Amygdala (tissue), 56 donors: ENCODE results near the gene PRKACG.
"Not testable (repeated sequence)": the region's sequence is repeated elsewhere in the genome, so short reads cannot be mapped to it uniquely, and the experiment has no call there.

Experiments used
- DNase-seq, 56 donors: peaks; one replicate each; lab custom pipeline; 2025; lab: John Stamatoyannopoulos, UW

Gene PRKACG

DNA sequence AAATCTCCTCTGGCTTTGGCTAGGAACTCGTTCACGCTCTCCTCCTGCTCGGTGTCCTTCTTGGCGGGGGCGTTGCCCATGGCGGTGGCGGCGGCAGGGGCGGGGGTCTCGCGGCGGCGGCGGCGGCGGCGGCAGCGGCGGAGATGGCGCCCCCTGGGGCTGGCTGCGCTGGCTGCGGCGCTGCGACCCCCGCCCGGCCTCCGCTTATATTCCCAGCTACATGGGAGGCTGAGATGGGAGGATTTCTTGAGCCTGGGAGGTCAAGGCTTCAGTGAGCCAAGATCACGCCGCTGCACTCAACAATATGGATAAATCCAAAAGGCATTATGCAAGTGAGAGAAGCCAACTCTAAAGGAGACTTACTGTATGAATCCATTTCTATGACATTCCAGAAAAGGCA lies at the start of gene PRKACG:
PRKACG (minus strand) TSS at position 101 of the 400 bp plus-strand sequence; CDS start at position 80, 21 bp downstream.
- DNase-seq = no peak

DNA sequence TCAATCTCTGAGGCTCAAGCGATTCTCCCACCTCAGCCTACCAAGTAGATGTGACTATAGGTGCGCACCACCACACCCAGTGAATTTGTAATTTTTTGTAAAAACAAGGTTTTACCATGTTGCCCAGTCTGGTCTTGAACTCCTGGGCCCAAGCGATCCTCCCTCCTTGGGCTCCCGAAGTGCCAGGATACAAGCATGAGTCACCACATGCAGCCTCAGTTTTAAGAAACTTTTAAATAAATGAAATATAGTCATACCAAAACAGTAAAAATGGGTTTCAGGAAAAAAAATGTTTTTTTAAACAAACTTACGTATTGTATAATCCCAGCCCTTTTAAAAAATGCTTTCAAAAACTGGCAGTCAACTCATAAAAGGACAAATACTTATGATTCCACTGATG lies 48.3 kb upstream of the PRKACG start:
- DNase-seq = no peak

- DNase-seq = no peak
Measured at GRCh38 chr9:69060766-69061165, 46.9 kb upstream of the PRKACG start.

DNA sequence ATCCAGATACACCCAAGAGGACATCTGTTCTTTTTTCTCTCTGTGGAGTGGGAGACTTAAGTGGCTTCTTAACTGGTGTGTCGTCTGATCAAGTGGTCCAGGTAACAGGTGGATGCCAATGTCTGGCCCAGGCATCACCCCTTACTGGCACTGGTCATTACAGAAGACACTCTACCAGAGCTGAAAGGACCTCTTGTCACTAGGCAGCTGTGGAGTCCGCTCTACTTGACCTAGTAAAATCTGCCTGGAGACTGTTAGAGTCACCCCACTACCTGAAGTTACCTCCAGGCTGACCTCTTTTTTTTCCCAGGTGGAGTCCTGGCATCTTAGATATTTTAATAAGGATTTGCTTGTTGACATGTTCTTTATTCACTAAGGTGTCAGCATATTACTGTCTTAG lies 44.2 kb upstream of the PRKACG start:
- DNase-seq = no peak

GRCh38 chr9:69056191-69056815 lies 42.4 kb upstream of the PRKACG start:
- DNase-seq = no peak

DNA sequence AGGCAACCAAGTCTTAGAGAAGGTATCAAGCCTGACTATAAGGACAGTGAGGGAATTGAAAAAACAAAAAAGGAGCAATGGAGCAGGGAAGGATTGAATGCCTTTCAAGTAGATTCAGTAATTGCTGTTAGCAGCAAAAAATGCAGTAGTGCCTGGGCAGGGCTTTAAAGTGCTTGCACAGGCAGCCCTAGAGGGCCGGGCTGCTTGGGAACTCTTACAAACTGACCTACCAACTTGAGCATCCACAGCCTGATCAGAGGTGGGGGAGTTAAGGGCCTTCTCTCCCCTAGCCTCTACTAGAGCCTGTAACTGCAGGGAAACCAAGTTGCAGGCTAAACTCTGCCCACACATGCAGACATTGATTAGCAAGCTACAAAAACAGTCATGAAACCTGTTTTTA lies 41.1 kb upstream of the PRKACG start:
- no peak for DNase-seq

GRCh38 chr9:69050936-69051335 lies 37.0 kb upstream of the PRKACG start:
- DNase-seq = not testable (repeated sequence)

DNA sequence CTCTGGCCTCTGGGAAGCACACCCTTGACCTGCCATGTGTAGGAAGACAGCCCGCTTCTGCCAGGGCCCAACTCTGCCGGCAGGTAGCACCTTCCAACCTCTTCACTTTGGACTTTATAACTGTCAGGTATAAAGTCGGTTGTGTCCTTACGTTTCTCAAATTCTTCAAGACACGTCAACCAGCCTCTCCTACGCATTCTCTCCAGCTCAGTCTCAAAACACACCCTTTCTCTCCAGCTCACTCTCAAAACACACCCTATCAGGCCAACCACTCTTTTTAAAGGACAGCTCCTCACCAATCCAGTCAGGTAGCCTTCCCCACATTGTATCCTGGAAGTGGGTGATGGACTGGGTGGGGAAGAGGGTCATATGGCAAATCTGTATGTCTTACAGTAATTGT lies 35.2 kb upstream of the PRKACG start:
- no peak for DNase-seq

DNA sequence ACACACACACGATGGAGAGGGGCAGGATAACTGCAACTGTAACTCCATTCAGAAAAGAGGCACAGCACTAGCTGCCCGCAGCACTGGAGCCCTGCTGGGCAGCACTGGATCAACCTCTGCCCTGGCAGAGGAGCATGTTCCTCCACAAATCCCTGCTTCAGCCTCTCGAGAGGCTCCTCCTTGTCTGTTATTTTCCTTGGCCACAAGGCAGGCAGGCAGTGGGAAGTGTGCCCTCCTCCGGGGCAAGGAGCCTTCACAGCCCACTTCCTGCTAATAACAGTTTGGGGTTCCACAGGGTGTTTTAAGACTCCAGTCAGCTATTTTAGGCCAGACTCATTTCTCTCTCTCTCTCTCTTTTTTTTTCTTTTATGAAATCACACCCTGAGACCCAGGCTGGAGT lies 33.5 kb upstream of the PRKACG start:
- DNase-seq = peak in 1 of 56 donors; percentile 3

DNA sequence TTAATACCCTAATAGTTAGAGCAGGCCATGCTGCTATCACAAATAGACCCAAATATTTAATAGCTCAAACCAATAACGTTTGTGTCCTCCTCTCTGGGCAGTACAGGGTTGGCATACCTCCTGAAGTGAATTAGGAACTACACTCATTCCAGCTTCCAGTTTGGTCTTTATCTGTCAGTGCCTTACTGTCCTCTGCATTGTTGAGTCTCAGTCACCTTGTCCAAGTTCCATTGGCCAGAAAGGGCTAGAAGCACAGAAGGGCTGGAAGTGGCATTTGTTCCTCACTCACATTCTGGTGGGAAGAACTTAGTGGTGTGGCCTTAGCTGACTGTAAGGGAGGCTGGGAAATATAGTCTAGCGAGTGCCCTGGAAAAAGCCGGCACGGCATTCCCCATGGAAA lies 32.8 kb upstream of the PRKACG start:
- no peak for DNase-seq

GRCh38 chr9:69045821-69046220 lies 31.9 kb upstream of the PRKACG start:
- DNase-seq = no peak

DNA sequence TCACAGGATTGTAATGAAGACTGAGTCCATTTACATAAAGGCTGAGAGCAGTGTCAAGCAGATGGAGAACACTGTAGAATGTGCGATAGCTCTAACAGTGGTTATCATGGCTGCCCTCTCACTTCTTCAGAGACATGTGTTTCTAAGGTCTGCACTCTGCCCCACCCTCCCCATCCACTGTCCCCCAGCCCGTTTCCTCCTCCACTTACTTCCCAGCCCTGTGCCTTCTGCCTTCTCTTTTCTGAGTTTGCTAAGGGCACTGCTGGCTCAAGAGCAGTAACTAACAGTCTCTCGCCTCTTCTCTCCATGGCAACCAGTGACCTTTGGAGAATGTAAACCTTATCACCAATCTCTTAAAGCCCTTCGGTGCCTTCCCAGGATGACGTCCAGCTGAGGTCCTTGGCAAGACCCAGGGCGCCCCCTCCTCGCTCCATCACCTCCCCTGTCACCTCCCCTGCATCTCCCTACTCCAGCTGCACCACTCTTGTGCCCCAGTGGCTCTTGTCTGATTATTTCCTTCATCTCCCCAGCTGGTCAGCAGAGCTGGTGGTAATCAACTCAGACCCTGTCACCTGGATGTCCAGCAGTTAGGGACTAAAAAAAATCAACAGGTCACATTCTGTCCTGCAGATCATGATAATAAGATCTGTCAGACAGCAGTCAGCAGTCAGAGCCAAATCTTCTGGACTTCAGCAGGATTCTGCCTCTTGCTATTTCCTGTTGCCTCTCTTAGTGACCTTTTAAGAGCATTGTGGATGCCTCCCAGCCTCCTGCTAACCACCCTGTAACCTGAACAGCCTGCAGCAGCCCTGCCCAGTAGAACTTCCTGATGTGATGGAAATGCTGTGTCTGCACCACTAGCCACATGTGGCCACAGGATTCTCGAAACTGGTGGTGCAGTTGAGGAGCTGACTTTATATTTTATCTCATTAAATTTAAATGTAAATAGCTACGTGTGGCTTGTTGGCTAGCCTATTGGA lies 30.6 kb upstream of the PRKACG start:
- no peak for DNase-seq

- no peak for DNase-seq
Measured at GRCh38 chr9:69040646-69041045, 26.7 kb upstream of the PRKACG start.

DNA sequence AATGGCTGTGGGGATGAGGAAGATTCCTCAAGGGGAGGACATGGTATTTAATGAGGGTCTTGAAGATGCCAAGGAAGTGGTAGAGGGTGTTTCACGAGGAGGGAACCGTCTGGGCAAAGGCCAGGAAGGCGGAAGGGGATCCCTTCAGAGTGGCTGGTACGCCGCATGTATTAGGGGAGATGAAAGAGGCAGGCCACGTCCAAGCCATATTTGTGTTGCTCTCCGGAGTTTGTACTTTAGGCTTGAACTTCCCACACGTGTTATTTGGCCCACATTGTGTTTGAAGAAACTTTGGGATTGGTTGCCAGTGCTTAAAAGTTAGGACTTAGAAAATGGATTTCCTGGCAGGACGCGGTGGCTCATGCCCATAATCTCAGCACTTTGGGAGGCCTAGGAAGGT lies 22.9 kb upstream of the PRKACG start:
- DNase-seq = no peak

- peak in 1 of 56 donors; percentile 49 for DNase-seq
Measured at GRCh38 chr9:69036309-69036708, 22.4 kb upstream of the PRKACG start.

DNA sequence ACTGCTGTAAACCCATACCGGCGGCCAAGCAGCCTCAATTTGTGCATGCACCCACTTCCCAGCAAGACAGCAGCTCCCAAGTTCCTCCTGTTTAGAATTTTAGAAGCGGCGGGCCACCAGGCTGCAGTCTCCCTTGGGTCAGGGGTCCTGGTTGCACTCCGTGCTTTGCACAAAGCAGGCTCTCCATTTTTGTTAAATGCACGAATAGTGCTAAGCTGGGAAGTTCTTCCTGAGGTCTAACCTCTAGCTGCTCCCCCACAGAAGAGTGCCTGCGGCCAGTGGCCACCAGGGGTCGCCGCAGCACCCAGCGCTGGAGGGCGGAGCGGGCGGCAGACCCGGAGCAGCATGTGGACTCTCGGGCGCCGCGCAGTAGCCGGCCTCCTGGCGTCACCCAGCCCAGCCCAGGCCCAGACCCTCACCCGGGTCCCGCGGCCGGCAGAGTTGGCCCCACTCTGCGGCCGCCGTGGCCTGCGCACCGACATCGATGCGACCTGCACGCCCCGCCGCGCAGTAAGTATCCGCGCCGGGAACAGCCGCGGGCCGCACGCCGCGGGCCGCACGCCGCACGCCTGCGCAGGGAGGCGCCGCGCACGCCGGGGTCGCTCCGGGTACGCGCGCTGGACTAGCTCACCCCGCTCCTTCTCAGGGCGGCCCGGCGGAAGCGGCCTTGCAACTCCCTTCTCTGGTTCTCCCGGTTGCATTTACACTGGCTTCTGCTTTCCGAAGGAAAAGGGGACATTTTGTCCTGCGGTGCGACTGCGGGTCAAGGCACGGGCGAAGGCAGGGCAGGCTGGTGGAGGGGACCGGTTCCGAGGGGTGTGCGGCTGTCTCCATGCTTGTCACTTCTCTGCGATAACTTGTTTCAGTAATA lies 21.8 kb upstream of the PRKACG start, which contains the start of gene FXN:
FXN (plus strand) TSS at position 315 of the 871 bp plus-strand sequence; CDS start at position 346, 31 bp downstream.
- DNase-seq = peak in 54 of 56 donors; percentile 10 to 85 (median 68)

- DNase-seq = no peak
Measured at GRCh38 chr9:69034071-69034470, 20.2 kb upstream of the PRKACG start.

GRCh38 chr9:69030851-69031645 lies 17.1 kb upstream of the PRKACG start:
- DNase-seq = no peak

- no peak for DNase-seq
Measured at GRCh38 chr9:69029535-69029934, 15.6 kb upstream of the PRKACG start.

- no peak for DNase-seq
Measured at GRCh38 chr9:69028754-69029153, 14.8 kb upstream of the PRKACG start.
